GM12872 (cell line): ENCODE data around the gene DNAL1.

ENCODE experiments used
- CTCF ChIP-seq: IDR thresholded peaks from 3 replicates; pipeline ENCODE4 v1.5.1; 2011; ENCODE audit warnings: low read depth, mild to moderate bottlenecking, low read length, moderate library complexity; ENCODE audit not compliant: insufficient read depth

The DNAL1 gene

GRCh38 chr14:73627151-73627558, 17.6 kb upstream of the DNAL1 start:
- no peak for TF ChIP-seq CTCF

- TF ChIP-seq CTCF, result no peak
Observed at GRCh38 chr14:73630009-73630780, 14.6 kb upstream of the DNAL1 start.

- TF ChIP-seq CTCF, result peak; percentile 84
Observed at GRCh38 chr14:73633116-73634010, 11.4 kb upstream of the DNAL1 start.

GRCh38 chr14:73634011-73634833, 10.6 kb upstream of the DNAL1 start:
- peak; percentile 48 for TF ChIP-seq CTCF

- no peak for TF ChIP-seq CTCF
Observed at GRCh38 chr14:73637830-73638229, 7.0 kb upstream of the DNAL1 start.

- no peak for TF ChIP-seq CTCF
Observed at GRCh38 chr14:73640796-73641365, 3.9 kb upstream of the DNAL1 start.

GRCh38 chr14:73645248-73645610, 443 bp downstream of the DNAL1 start:
- no peak for TF ChIP-seq CTCF
